Bronchial epithelial cell (primary cell): ENCODE measurements around the gene ALDH3A2. TPM values are rescaled to one million over a fixed set of nuclear protein-coding genes. Genes with fewer than 3 reads are reported as not detected.
A peak's percentile ranks its signal among the peaks of the same experiment; 100 is the strongest.

Source experiments
- DNase-seq: peaks from one replicate; pipeline ENCODE4 v3.0.0-alpha.2; 2010; ENCODE audit warnings: low read depth
- FAIRE-seq: peaks from 2 replicates; lab custom pipeline; 2011; peaks lifted over from hg19 to GRCh38; lab: Jason Lieb, UNC
- H3K27me3 ChIP-seq: 2 replicates; pipeline ENCODE4 v1.5.1; 2011; ENCODE audit warnings: low read length; ENCODE audit not compliant: control insufficient read depth, insufficient read depth
- H3K36me3 ChIP-seq: 2 replicates; pipeline ENCODE4 v1.5.1; 2011; ENCODE audit warnings: low read length; ENCODE audit not compliant: control insufficient read depth, insufficient read depth
- H3K4me3 ChIP-seq: 2 replicates; pipeline ENCODE4 v1.5.1; 2011; ENCODE audit warnings: mild to moderate bottlenecking, low read depth, low read length, control low read depth
- CTCF ChIP-seq: IDR thresholded peaks from 2 replicates; pipeline ENCODE4 v1.5.1; 2011; ENCODE audit warnings: mild to moderate bottlenecking, moderate library complexity, low read length, control low read depth, inconsistent platforms; ENCODE audit not compliant: insufficient read depth, severe bottlenecking
- total RNA-seq: library from RNA; depleted of rRNA; stranded (reverse); fragments of >200 nt; gene quantifications from 2 replicates; pipeline ENCODE4 v1.2.1, GENCODE V29; 2014

The ALDH3A2 gene
- total RNA-seq, 1 donor from 2014 or later: 142 TPM

GRCh38 chr17:19705771-19706770 lies 57.5 kb downstream of the ALDH3A2 start:
- FAIRE-seq (no peak), DNase-seq (no peak)
- Histone ChIP-seq H3K36me3 (no peaks in the 10 kb centered on the region), H3K27me3 (no peaks in the 10 kb centered on the region), H3K4me3 (no peak overlapping the region)
- no peak for TF ChIP-seq CTCF

- TF ChIP-seq CTCF: no peak
- Histone ChIP-seq H3K36me3 (no peaks in the 10 kb centered on the region), H3K4me3 (no peak overlapping the region), H3K27me3 (no peaks in the 10 kb centered on the region)
- peak; percentile 86 for DNase-seq
- peak; percentile 28 for FAIRE-seq
Measured at GRCh38 chr17:19706791-19707727, 58.5 kb downstream of the ALDH3A2 start.

GRCh38 chr17:19707728-19708221 lies 59.2 kb downstream of the ALDH3A2 start:
- Histone ChIP-seq H3K4me3 (no peak overlapping the region), H3K27me3 (no peaks in the 10 kb centered on the region), H3K36me3 (peaks cover 2% of the 10 kb centered on the region)
- FAIRE-seq (no peak), DNase-seq (no peak)
- TF ChIP-seq CTCF: no peak

GRCh38 chr17:19708431-19709175 lies 60.1 kb downstream of the ALDH3A2 start:
- DNase-seq (no peak), FAIRE-seq (no peak)
- TF ChIP-seq CTCF: no peak
- peaks cover 2% of the 10 kb centered on the region for H3K36me3 ChIP-seq
- H3K27me3 ChIP-seq: no peaks in the 10 kb centered on the region
- no peak overlapping the region for H3K4me3 ChIP-seq

- FAIRE-seq: no peak
- H3K27me3 ChIP-seq: no peaks in the 10 kb centered on the region
- no peak overlapping the region for H3K4me3 ChIP-seq
- peaks cover 2% of the 10 kb centered on the region for H3K36me3 ChIP-seq
- TF ChIP-seq CTCF: no peak
- DNase-seq: no peak
Measured at GRCh38 chr17:19709841-19710240, 61.3 kb downstream of the ALDH3A2 start.
